Body of pancreas (tissue), 4 donors: ENCODE measurements around the gene BASP1.

Source experiments
- POLR2A ChIP-seq, 3 donors: fragments of 450-650 bp; IDR thresholded peaks; one replicate each; pipeline ENCODE4 v1.6.1; 2016; ENCODE audit warnings: antibody characterized with exemption in 3 of 3, mild to moderate bottlenecking in 2 of 3
- TF ChIP-seq, protein P1 (sequence below), 7 experiments: fragments of 450-650 bp in 4 of 7; fragments of 200-600 bp in 3 of 7; sonication (generic) in 3 of 7; IDR thresholded peaks; one replicate each; pipeline ENCODE4 v1.5.1; 2016 to 2019; ENCODE audit warnings: antibody characterized with exemption in 7 of 7

GRCh38 chr5:17283121-17283415 lies 65.6 kb downstream of the BASP1 start:
- TF ChIP-seq POLR2A (IDR thresholded peaks at IDR 0.05) = no peak
- TF ChIP-seq, protein P1, sequence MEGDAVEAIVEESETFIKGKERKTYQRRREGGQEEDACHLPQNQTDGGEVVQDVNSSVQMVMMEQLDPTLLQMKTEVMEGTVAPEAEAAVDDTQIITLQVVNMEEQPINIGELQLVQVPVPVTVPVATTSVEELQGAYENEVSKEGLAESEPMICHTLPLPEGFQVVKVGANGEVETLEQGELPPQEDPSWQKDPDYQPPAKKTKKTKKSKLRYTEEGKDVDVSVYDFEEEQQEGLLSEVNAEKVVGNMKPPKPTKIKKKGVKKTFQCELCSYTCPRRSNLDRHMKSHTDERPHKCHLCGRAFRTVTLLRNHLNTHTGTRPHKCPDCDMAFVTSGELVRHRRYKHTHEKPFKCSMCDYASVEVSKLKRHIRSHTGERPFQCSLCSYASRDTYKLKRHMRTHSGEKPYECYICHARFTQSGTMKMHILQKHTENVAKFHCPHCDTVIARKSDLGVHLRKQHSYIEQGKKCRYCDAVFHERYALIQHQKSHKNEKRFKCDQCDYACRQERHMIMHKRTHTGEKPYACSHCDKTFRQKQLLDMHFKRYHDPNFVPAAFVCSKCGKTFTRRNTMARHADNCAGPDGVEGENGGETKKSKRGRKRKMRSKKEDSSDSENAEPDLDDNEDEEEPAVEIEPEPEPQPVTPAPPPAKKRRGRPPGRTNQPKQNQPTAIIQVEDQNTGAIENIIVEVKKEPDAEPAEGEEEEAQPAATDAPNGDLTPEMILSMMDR (IDR thresholded peaks at IDR 0.05) = no peak
